ENCODE results near the gene NRDE2.
"Not testable (repeated sequence)": the region's sequence is repeated elsewhere in the genome, so short reads cannot be mapped to it uniquely, and the experiment has no call there.

NRDE2 gene

DNA sequence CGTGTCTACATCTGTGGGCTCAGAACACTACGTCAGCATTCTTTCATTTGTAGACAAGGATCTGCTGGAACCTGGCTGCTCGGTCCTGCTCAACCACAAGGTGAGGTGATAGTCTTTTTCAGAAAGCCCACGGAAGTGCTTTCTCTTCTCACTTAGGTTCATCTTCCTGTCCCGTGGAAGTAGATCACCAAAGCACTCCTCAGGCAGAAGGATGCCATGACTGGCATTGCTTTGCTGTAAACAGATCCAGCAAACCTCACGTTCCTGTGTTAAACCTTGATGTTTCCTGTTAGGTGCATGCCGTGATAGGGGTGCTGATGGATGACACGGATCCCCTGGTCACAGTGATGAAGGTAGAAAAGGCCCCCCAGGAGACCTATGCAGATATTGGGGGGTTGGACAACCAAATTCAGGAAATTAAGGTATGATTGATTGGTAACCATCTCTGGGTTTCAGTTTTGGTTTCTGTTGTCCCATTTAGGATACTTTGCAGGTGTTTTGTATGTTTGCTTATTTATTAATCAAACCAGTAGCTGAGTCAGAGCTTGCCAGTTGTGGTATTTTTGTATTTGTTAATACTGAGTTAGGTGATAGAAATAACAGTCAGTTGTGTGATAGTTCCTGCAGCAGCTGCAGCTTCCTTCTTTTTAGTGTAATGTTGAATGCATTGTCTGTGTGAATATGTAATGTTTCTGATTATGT lies 67.8 kb downstream of the NRDE2 start:
- DNase-seq: no peak

DNA sequence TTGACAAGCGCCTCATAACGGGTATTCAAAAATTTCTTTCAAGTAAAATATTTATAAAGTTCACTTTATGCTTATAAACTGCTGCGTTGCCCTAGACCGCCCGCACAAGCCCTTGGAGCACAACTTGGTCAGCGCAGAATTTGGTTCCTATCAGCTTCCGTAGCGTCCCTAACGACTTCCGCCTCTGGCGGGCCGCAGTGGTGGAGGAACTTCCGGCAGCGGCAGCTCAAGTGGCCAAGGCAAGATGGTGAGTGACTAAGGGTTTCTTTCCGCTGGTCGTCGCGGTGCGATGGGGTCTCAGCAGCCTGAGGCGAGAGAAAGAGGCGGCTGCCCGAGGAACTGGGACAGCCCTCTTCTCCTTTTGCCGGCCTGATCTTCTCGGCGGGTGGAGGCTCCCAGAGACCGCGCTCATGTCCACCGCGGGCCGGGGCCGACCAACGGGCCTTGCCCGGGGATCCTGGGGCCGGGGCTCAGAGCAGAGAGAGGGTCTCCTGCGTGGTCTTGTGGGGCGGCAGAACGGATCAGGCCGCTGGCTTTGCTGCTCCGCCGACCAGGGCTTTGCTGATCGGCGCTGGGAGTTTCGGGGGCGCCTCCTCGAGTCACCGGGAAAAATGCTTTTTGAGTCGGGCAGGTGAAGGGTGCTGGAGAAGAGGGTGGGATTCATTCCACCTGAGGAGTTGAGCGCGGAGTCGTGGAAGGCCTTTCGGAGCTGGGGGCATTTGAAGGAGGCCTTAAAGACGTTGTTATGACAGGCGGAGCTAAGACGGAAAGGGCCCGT lies 75.2 kb downstream of the NRDE2 start, which contains the start of gene PSMC1:
TSS of gene PSMC1 (plus strand) at position 200 of the 778 bp plus-strand sequence. CDS start at position 245, 45 bp downstream.
- DNase-seq: peak; percentile 93

DNA sequence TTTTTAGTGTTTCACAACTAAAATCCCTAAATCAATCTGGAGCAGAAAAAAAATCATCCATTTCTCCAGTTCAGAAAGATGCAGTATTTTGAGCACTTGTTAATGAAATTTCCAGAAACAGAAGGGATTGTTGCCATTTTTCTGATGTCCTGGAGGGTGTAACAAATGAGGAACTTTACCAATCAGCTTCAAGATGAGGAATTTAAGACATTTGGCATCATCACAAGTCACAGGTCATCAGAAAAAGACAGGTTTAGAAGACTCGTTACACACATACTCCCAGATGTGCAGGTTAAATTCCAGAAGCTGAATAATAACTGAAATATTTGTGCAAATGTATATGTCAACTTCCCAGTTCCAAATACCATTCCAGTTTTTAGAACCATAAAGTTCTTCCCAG lies 75.9 kb downstream of the NRDE2 start:
- DNase-seq: no peak

DNA sequence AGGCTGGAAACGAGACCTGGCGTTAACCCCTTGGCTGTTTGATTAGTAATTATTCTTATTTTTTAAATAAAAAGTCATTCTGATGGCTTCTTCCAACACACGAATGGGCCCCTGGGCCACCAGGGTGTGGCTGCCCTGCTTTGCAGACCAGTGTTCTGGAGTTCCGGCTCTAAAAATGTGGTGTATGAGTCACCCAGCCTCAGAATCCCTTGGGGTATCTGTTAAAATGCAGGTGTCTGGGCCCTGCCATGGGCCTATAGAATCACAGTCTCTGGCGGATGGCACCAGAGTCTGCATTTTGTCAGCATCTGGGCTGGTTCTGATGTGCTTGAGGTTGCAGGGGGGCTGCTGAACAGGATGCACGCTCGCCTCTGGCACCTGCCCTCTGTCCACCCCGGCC lies 77.9 kb downstream of the NRDE2 start:
- DNase-seq: no peak

DNA sequence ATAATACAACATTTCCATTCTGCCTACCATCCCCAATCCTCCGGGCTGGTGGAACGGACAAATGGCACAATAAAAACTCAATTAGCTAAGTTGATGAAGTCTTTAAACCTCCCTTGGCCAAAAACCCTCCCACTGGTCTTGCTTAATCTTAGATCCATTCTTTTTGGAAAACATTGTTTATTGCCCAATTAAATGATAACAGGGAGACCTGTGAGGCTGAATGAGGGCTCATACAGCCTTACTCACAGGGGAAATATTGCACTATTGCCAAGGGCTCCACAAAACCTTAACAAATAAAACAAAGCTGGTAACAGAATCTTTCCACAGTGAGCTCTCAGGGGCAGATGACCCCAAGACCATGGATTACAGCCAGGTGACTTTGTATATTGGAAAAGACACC lies 83.1 kb downstream of the NRDE2 start:
- no peak for DNase-seq

DNA sequence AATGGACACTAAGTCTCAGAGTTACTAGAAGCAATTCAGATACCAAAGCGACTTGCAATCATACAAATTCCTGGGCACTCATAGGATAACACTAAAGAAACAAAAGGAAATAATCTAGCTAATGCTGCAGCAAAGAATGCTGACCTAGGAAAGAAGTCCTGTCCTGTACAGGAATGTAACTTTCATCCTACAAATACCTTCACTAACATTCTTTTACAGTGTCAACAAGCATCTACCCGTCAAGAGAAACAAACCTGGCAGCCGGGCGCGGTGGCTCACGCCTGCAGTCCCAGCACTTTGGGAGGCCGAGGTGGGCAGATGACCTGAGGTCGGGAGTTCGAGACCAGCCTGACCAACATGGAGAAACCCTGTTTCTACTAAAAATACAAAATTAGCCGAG lies 84.3 kb downstream of the NRDE2 start:
- DNase-seq: not testable (repeated sequence)

DNA sequence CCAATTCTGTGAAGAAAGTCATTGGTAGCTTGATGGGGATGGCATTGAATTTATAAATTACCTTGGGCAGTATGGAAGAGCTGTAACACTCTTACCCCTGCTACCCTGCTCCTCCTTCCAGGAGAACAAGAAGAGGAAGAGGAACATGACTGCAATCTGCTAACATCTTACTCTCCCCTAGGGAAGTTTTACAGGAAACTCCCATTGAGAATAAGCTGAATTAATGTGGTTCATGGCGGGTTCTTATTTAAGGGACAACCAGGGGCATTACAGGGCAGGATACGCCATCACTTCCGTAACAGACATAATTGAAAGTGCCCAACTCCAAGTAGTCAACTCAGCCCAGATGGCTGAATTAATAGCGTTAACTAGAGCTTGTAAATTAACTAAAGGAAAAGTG lies 84.8 kb downstream of the NRDE2 start:
- DNase-seq: no peak

DNA sequence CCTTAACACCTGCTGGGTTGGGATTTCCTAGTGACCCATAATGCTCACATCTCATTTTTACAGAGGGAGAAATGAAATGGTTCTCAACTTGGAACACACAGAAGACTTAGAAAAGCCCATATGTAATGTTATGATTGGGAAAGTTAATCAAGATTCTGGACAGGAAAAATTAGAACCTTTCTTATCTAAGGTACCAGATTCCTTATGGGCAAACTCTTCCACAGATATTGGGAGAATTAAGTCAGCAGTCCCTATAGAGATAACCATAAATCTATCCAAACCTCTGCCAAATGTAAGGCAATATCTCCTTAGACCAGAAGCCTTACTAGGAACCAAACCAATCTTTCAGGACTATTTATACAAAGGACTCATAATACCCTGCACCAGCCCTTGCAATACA lies 89.3 kb downstream of the NRDE2 start:
- DNase-seq: no peak

DNA sequence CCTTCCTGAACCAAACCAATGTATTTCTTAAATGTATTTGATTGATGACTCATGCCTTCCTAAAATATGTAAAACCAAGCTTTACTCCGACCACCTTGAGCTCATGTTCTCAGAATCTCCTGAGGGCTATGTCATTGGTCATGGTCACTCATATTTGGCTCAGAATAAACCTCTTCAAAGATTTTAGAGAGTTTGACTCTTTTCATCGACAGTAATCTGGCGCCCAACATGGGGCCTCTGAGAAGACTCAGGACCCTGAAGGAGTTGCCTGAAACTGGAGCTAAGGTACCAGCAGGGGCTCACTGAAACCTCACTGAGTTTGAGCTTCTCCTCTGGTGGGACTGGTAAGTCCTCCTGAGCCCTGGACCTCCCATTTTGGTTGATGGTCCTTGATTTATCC lies 92.6 kb downstream of the NRDE2 start:
- no peak for DNase-seq

DNA sequence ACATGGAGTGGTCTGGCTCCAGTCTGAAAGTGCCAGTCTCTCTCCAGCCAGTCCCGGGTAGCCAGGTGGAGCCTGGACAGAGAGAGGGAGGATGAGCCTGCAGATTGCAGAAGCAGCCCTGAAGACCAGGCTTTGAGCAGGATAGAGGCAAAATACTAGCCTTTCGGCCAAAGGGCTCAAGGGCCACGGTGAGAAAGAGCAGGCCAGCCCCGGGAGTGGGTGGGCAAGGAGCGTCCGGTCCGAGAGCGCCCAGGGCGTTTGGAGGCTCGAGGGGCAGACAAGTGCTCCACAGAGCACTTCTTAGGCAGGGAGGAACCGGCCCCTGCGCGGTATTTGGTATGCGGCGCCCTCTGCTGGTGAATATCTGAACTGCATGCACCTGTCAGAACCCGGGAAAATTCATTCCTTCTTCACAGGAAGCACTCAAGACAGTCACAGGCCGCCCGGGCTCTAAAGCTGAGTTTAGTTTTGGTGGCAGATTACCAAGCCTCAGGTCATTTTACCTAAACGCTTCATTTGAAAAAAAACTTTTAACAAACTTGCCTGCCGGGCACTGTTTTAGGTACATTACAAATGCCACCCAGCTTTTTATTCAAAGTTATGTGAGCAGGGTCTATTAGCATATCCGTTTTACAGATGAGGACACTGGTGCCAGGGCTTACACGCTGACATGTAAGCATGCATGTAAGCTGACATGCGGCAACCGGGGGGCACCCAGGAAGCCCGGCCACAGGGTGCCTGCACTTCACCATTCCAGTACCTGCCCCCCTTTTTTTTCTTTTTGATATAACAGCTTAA lies 96.4 kb downstream of the NRDE2 start:
- DNase-seq: peak; percentile 72

DNA sequence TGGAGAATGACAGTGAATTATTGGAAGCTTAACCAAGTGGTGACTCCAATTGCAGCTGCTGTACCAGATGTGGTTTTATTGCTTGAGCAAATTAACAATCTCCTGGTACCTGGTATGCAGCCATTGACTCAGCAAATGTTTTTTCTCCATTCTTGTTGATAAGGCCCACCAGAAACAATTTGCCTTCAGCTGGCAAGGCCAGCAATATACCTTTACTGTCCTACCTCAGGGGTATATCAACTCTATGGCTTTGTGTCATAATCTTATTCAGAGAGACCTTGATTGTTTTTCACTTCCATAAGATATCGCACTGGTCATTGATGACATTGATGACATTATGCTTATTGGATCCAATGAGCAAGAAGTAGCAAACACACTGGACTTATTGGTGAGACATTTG lies 101.8 kb downstream of the NRDE2 start:
- DNase-seq: not testable (repeated sequence)

DNA sequence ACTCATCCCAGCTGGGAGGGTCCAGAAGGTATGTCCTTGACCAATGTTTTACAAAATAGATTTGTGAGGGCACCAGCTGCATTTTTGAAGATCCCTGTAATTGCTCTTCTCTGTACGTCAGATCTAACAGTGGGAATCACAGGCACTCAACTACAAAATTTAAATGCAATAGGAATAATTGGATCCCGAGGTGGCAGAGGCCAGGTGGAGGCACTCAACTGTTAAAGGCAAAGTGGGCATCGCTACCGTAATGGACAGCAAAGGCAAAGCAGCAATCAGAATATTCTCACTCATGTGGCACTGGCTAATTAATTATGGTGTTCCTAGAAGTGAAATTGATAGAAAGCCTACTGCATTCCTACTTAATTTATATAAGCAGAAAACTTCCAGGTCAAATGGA lies 103.3 kb downstream of the NRDE2 start:
- no peak for DNase-seq
